Erythroblast (primary cell): Measurements from ENCODE around the gene ZNF253.

Experiments
- GATA1 ChIP-seq: IDR thresholded peaks from 2 replicates; pipeline ENCODE4 v1.6.1; 2011; ENCODE audit warnings: low read depth, mild to moderate bottlenecking, control low read depth, low read length, moderate library complexity
- POLR2A ChIP-seq: IDR thresholded peaks from 2 replicates; pipeline ENCODE4 v1.6.1; 2011; ENCODE audit warnings: mild to moderate bottlenecking, low read length

- no peak for TF ChIP-seq POLR2A
- no peak for TF ChIP-seq GATA1
Measured at GRCh38 chr19:19860756-19861390, 4.8 kb upstream of the ZNF253 start.
